T-cell (primary cell): ENCODE results near the gene SERAC1. TPM values are rescaled to one million over a fixed set of nuclear protein-coding genes. Genes with fewer than 3 reads are reported as not detected.
A peak's percentile ranks its signal among the peaks of the same experiment; 100 is the strongest.

ENCODE experiments used
- ATAC-seq, 4 experiments: fragments of 200-7000 bp in 3 of 4; fragments of 150-1000 bp in 1 of 4; cut with Tn5 transposase; replicated peaks in 1 of 4; 1 replicate in 3 of 4; 2 replicates in 1 of 4; pipeline ENCODE4 v1.10.0; 2021; ENCODE audit warnings: moderate library complexity in 3 of 4, mild to moderate bottlenecking in 2 of 4, moderate number of reproducible peaks in 1 of 4
- CTCF ChIA-PET, 2 donors: fragments of 300-600 bp; sonication (Branson Sonifier 250); formaldehyde crosslinking; loops; one replicate each; lab custom pipeline; 2022; ENCODE audit warnings: antibody characterized with exemption in 2 of 2; lab: Charles Lee
- POLR2A ChIA-PET, 2 donors: fragments of 300-600 bp; sonication (Branson Sonifier 250); formaldehyde crosslinking; loops; one replicate each; lab custom pipeline; 2022; ENCODE audit warnings: antibody characterized with exemption in 2 of 2; lab: Charles Lee
- DNase-seq, 35 experiments: peaks; one replicate each; pipeline versions ENCODE4 v3.0.0 to v3.0.0-alpha.2; 2013 to 2023
- H3K27ac ChIP-seq: one replicate; pipeline ENCODE4 v1.5.1; 2013; ENCODE audit warnings: low read length
- H3K27me3 ChIP-seq, 2 experiments: replicated peaks in 1 of 2; 1 replicate in 1 of 2; 2 replicates in 1 of 2; pipeline versions ENCODE4 v1.6.1 to v1.7.0; 2013; ENCODE audit warnings: low read length in 1 of 2, mixed read lengths in 1 of 2; ENCODE audit not compliant: control insufficient read depth in 2 of 2, insufficient read depth in 2 of 2; ENCODE audit errors: extremely low read depth in 1 of 2
- H3K36me3 ChIP-seq, 2 donors: 1 replicate in 1 of 2; 2 replicates in 1 of 2; pipeline versions ENCODE4 v1.6.1 to v1.7.0; 2013; ENCODE audit warnings: low read length in 1 of 2; ENCODE audit not compliant: control insufficient read depth in 2 of 2, insufficient read depth in 1 of 2; ENCODE audit errors: extremely low read depth in 1 of 2
- H3K4me1 ChIP-seq, 2 experiments: 1 replicate in 1 of 2; 2 replicates in 1 of 2; pipeline versions ENCODE4 v1.6.1 to v1.7.0; 2013; ENCODE audit warnings: low read length in 2 of 2, mixed read lengths in 1 of 2; ENCODE audit not compliant: insufficient read depth in 2 of 2, control insufficient read depth in 1 of 2; ENCODE audit errors: extremely low read depth in 1 of 2
- H3K4me3 ChIP-seq, 2 donors: 1 replicate in 1 of 2; 2 replicates in 1 of 2; pipeline versions ENCODE4 v1.5.1 to v1.7.0; 2013; ENCODE audit warnings: mild to moderate bottlenecking in 2 of 2, low read length in 1 of 2, moderate library complexity in 1 of 2; ENCODE audit not compliant: control insufficient read depth in 1 of 2; ENCODE audit errors: extremely low read depth in 1 of 2
- H3K9me3 ChIP-seq: 2 replicates; pipeline ENCODE4 v1.7.0; 2013
- H3K27ac Mint-ChIP-seq, 2 donors: one replicate each; pipeline ENCODE4 v1.8.0; 2020 to 2021; ENCODE audit warnings: mild to moderate bottlenecking in 2 of 2, mixed read lengths in 2 of 2
- H3K27me3 Mint-ChIP-seq, 2 donors: one replicate each; pipeline ENCODE4 v1.8.0; 2021 to 2022; ENCODE audit warnings: mixed read lengths in 2 of 2
- H3K36me3 Mint-ChIP-seq: one replicate; pipeline ENCODE4 v1.8.0; 2021; ENCODE audit warnings: mixed read lengths
- H3K4me1 Mint-ChIP-seq, 3 donors: one replicate each; pipeline ENCODE4 v1.8.0; 2020 to 2022; ENCODE audit warnings: mixed read lengths in 3 of 3, mild to moderate bottlenecking in 1 of 3
- H3K4me3 Mint-ChIP-seq, 3 donors: one replicate each; pipeline ENCODE4 v1.8.0; 2020 to 2022; ENCODE audit warnings: mild to moderate bottlenecking in 3 of 3, mixed read lengths in 3 of 3, moderate library complexity in 3 of 3
- H3K9me3 Mint-ChIP-seq, 3 donors: one replicate each; pipeline ENCODE4 v1.8.0; 2020 to 2022; ENCODE audit warnings: mixed read lengths in 3 of 3
- WGBS: methylation state at CpG from one replicate; pipeline ENCODE4 v1.1.5; 2013; ENCODE audit warnings: missing lambda C conversion rate; ENCODE audit not compliant: insufficient coverage; 5-methylcytosine and 5-hydroxymethylcytosine counted together
- total RNA-seq, 35 experiments: library from RNA in 6 of 35; stranded (reverse) in 6 of 35; fragments of 120-200 nt in 1 of 35; gene quantifications; one replicate each; pipeline versions ENCODE4 v1.2.1 to v1.2.4 and lab custom pipeline; 2013 to 2026

Gene SERAC1
- total RNA-seq, 5 donors from 2014 or later (not counting 1 experiment from before 2014, with no cell fraction given) = 2.9 to 4.7 (median 3.4) TPM

DNA sequence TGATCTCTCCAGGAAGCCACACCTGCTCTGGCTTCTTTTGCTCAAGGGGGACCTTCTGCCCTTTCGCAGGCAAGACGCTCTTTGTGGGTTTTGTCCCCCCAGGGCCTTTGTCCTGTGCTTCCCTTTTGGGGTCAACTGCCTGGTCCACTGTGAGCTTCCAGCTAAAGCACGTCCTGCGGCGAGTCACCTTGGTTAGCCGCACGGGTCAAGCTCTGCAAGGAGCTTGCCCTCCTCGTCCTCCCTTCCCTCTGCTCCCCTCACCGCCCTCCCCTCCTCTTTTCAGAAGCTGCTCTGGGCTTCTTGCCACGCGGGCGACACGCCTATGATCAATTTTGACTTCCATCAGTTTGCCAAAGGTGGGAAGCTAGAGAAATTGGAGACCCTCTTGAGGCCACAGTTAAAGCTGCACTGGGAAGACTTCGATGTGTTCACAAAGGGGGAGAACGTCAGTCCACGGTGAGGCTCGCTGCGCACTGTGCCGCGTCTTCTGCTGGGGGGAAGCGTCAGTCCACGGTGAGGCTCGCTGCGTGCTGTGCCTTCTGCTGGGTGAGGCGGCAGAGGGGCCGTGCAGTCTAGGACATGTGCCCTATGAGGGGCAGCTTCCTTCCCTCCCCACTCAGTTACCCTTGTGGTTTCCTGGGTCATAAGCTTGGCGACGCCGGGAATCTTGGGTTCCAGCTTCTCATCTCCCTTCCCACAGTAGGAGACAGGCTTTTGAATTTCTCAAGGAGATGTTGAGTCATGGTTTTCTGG lies 106.2 kb downstream of the SERAC1 start:
- WGBS = 94% methylated on average over 20 of the region's 29 CpGs
- H3K27ac ChIP-seq = no peak overlapping the region
- no peak overlapping the region for H3K4me3 Mint-ChIP-seq
- H3K36me3 ChIP-seq = peaks cover 18 to 30% of the 10 kb centered on the region in 2 donors
- H3K27ac Mint-ChIP-seq = peak overlapping the region in 1 of 2 donors; percentile 44
- no peaks in the 10 kb centered on the region for H3K27me3 ChIP-seq
- H3K9me3 ChIP-seq = no peaks in the 10 kb centered on the region
- H3K27me3 Mint-ChIP-seq = no peaks in the 10 kb centered on the region
- no peak for DNase-seq
- no peak overlapping the region for H3K4me3 ChIP-seq
- H3K4me1 ChIP-seq = peaks cover 24 to 35% of the 10 kb centered on the region in 2 experiments
- CTCF ChIA-PET = interaction anchor here in 1 of 2 donors (2.8 kb wide), 1 partner anchor 10 kb away, joined by 13 read pairs; no protein-coding TSS in a partner anchor
- H3K4me1 Mint-ChIP-seq = peaks cover 27 to 29% (median 28%) of the 10 kb centered on the region in 3 donors
- POLR2A ChIA-PET = no interaction called here
- no peaks in the 10 kb centered on the region for H3K9me3 Mint-ChIP-seq
- no peak for ATAC-seq
- H3K36me3 Mint-ChIP-seq = peaks cover 20% of the 10 kb centered on the region

DNA sequence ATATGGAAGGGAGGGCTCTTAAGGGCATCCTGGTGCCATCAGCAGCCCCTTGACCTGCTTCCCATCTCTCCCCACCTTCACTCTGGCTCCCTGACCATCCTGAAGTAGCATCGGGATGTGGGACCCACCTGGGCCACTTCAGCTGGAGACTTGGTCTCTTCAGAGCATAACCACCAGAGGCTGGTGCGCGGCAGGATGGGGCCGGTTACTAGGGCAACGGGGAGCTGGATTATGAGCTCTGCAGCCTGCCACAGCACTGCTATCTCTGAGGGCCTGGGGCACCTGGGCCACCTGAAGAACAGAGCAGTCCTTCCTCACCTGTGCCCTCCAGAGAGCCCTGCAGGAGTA lies 106.7 kb downstream of the SERAC1 start:
- ChIA-PET POLR2A (no interaction called here), CTCF (interaction anchor here in 1 of 2 donors (2.8 kb wide), 1 partner anchor 11 kb away, joined by 13 read pairs; no protein-coding TSS in a partner anchor)
- Mint-ChIP-seq H3K27ac (peak overlapping the region in 1 of 2 donors; percentile 44), H3K4me1 (peaks cover 28 to 31% (median 30%) of the 10 kb centered on the region in 3 donors), H3K27me3 (no peaks in the 10 kb centered on the region), H3K9me3 (no peaks in the 10 kb centered on the region), H3K36me3 (peaks cover 17% of the 10 kb centered on the region), H3K4me3 (no peak overlapping the region)
- peaks cover 24 to 35% of the 10 kb centered on the region in 2 experiments for H3K4me1 ChIP-seq
- H3K27me3 ChIP-seq = no peaks in the 10 kb centered on the region
- DNase-seq (no peak), ATAC-seq (no peak)
- WGBS = 85% methylated on average over 5 of the region's 5 CpGs
- H3K9me3 ChIP-seq = no peaks in the 10 kb centered on the region
- H3K27ac ChIP-seq = no peak overlapping the region
- H3K4me3 ChIP-seq = no peak overlapping the region
- H3K36me3 ChIP-seq = peaks cover 15 to 28% of the 10 kb centered on the region in 2 donors

DNA sequence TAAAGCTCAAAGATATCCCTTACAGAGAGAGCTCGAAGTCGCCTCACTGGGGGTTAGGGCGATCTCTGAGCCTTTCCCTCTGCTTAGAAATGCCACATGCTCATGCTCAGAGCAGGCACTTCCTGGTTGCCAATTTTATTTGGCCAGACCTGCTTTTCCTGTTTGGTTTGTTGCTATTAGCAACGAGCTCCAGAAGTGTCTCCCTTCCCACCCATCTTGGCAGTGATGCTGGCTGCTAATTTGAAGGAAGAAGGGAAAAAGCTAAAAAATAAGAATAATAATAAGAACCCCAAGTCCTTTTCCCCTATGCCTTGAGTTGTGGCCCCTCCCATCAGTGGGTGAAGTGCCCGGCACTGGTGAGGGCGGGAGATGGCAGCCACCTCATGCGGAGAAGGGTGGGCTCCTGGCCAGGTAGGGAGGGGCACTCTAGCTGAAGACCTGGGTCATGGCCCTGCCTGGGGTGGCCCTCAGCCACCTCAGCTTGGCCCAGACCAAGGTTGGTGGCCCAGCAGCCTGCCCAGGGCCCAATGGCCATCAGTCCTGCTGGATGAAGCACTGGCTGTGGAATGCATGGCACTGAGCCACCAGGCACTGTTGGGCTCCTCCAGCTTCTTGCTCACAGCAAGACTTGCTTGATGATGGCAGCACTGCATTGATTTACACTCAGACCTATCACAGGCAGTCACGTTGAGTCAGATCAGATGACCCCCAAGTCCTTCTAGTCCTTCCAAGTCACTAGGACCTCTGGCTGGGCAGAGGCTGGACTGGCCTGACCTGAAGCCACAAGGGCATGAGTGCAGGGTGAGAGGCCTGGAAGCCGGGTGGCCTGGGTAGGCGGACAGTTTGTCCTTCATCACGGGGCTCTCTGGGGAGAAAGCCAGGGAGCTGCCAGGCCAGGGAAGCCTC lies 107.4 kb downstream of the SERAC1 start:
- peaks cover 24 to 35% of the 10 kb centered on the region in 2 experiments for H3K4me1 ChIP-seq
- no peaks in the 10 kb centered on the region for H3K27me3 Mint-ChIP-seq
- H3K27ac Mint-ChIP-seq = peak overlapping the region; percentile 74 to 89
- no peak overlapping the region for H3K27ac ChIP-seq
- ATAC-seq (peak in 3 of 4 experiments; percentile 32 to 52 (median 36)), DNase-seq (peak in 1 of 35 experiments; percentile 31)
- POLR2A ChIA-PET = no interaction called here
- WGBS = 88% methylated on average over 9 of the region's 11 CpGs
- no peak overlapping the region for H3K4me3 ChIP-seq
- peaks cover 10 to 26% of the 10 kb centered on the region in 2 donors for H3K36me3 ChIP-seq
- no peaks in the 10 kb centered on the region for H3K9me3 ChIP-seq
- peaks cover 18% of the 10 kb centered on the region for H3K36me3 Mint-ChIP-seq
- no peak overlapping the region for H3K4me3 Mint-ChIP-seq
- H3K9me3 Mint-ChIP-seq = no peaks in the 10 kb centered on the region
- peaks cover 28 to 33% (median 30%) of the 10 kb centered on the region in 3 donors for H3K4me1 Mint-ChIP-seq
- CTCF ChIA-PET = interaction anchor here in 1 of 2 donors (0.6 to 2.8 kb wide), 2 partner anchors 10 to 12 kb away, joined by 3 to 13 read pairs; no protein-coding TSS in a partner anchor
- H3K27me3 ChIP-seq = no peaks in the 10 kb centered on the region

Other genes starting within 250 kb of the SERAC1 start
- 10 to 100 TPM; 20.0 to 37.0 (median 22.3) TPM for gene SYNJ2, start 186.4 kb downstream of the SERAC1 start, total RNA-seq
- 10 to 100 TPM in 2 of 5 donors, 1 to 10 TPM in 3; 7.0 to 13.6 (median 9.5) TPM for gene GTF2H5, start 88 bp upstream of the SERAC1 start, total RNA-seq
- 10 to 100 TPM; 62.9 to 85.1 (median 76.1) TPM for gene TULP4, start 144.2 kb upstream of the SERAC1 start, total RNA-seq